Stimulated activated naive CD8-positive, alpha-beta T cell treated with anti-CD3 and anti-CD28 coated beads, Interleukin-15, amount 100 ng/mL, for 72 hours (primary cell): Measurements from ENCODE around the gene TP53BP2.

ENCODE experiments used
- ATAC-seq: fragments of 150-1000 bp; cut with Tn5 transposase; 2 replicates; pipeline ENCODE4 v1.10.0; 2021; ENCODE audit warnings: mild to moderate bottlenecking, moderate library complexity
- DNase-seq, 2 donors: peaks; one replicate each; pipeline ENCODE4 v3.0.0; 2021 to 2022
- H3K27ac Mint-ChIP-seq, 2 donors: one replicate each; pipeline ENCODE4 v1.8.0; 2022; ENCODE audit warnings: mild to moderate bottlenecking in 2 of 2, mixed read lengths in 2 of 2, moderate library complexity in 2 of 2
- H3K27me3 Mint-ChIP-seq: one replicate; pipeline ENCODE4 v1.8.0; 2022; ENCODE audit warnings: mixed read lengths
- H3K4me1 Mint-ChIP-seq: one replicate; pipeline ENCODE4 v1.8.0; 2022; ENCODE audit warnings: mild to moderate bottlenecking, mixed read lengths
- H3K4me3 Mint-ChIP-seq, 2 donors: one replicate each; pipeline ENCODE4 v1.8.0; 2022; ENCODE audit warnings: mild to moderate bottlenecking in 2 of 2, mixed read lengths in 2 of 2, moderate library complexity in 1 of 2
- H3K9me3 Mint-ChIP-seq, 2 donors: one replicate each; pipeline ENCODE4 v1.8.0; 2022; ENCODE audit warnings: mixed read lengths in 2 of 2

The TP53BP2 gene

GRCh38 chr1:223803211-223803610 is 42.5 kb downstream of the TP53BP2 start:
- H3K4me3 Mint-ChIP-seq, result no peak overlapping the region
- H3K27ac Mint-ChIP-seq, result no peak overlapping the region
- H3K27me3 Mint-ChIP-seq, result no peaks in the 10 kb centered on the region
- H3K4me1 Mint-ChIP-seq, result no peaks in the 10 kb centered on the region
- ATAC-seq (no peak), DNase-seq (no peak)
- H3K9me3 Mint-ChIP-seq, result no peaks in the 10 kb centered on the region

- Mint-ChIP-seq H3K4me3 (no peak overlapping the region), H3K27me3 (no peaks in the 10 kb centered on the region), H3K9me3 (no peaks in the 10 kb centered on the region), H3K4me1 (no peaks in the 10 kb centered on the region), H3K27ac (no peak overlapping the region)
- no peak for DNase-seq
- ATAC-seq, result no peak
These were observed 43.1 kb downstream of the TP53BP2 start for GRCh38 chr1:223802602-223803001.

GRCh38 chr1:223802032-223802431 is 43.7 kb downstream of the TP53BP2 start:
- ATAC-seq (no peak), DNase-seq (no peak)
- Mint-ChIP-seq H3K27ac (no peak overlapping the region), H3K9me3 (no peaks in the 10 kb centered on the region), H3K27me3 (no peaks in the 10 kb centered on the region), H3K4me3 (no peak overlapping the region), H3K4me1 (no peaks in the 10 kb centered on the region)

- Mint-ChIP-seq H3K4me1 (no peaks in the 10 kb centered on the region), H3K27me3 (no peaks in the 10 kb centered on the region), H3K9me3 (no peaks in the 10 kb centered on the region), H3K27ac (peak overlapping the region in 1 of 2 donors; percentile 39), H3K4me3 (no peak overlapping the region)
- DNase-seq (no peak), ATAC-seq (no peak)
These were observed 49.5 kb downstream of the TP53BP2 start for GRCh38 chr1:223796210-223796609.

GRCh38 chr1:223794136-223794880 is 51.4 kb downstream of the TP53BP2 start:
- ATAC-seq (no peak), DNase-seq (no peak)
- no peaks in the 10 kb centered on the region for H3K4me1 Mint-ChIP-seq
- H3K27me3 Mint-ChIP-seq, result no peaks in the 10 kb centered on the region
- no peak overlapping the region for H3K4me3 Mint-ChIP-seq
- no peak overlapping the region for H3K27ac Mint-ChIP-seq
- H3K9me3 Mint-ChIP-seq, result no peaks in the 10 kb centered on the region

GRCh38 chr1:223793716-223794115 is 52.0 kb downstream of the TP53BP2 start:
- H3K27ac Mint-ChIP-seq, result no peak overlapping the region
- no peaks in the 10 kb centered on the region for H3K9me3 Mint-ChIP-seq
- DNase-seq (no peak), ATAC-seq (no peak)
- no peak overlapping the region for H3K4me3 Mint-ChIP-seq
- H3K4me1 Mint-ChIP-seq, result no peaks in the 10 kb centered on the region
- H3K27me3 Mint-ChIP-seq, result no peaks in the 10 kb centered on the region

- no peak for ATAC-seq
- Mint-ChIP-seq H3K27ac (peak overlapping the region in 1 of 2 donors; percentile 42), H3K27me3 (no peaks in the 10 kb centered on the region), H3K4me1 (no peaks in the 10 kb centered on the region), H3K4me3 (no peak overlapping the region), H3K9me3 (no peaks in the 10 kb centered on the region)
- DNase-seq, result no peak
These were observed 53.7 kb downstream of the TP53BP2 start for GRCh38 chr1:223792046-223792445.

GRCh38 chr1:223788746-223789415 is 56.9 kb downstream of the TP53BP2 start:
- Mint-ChIP-seq H3K4me1 (no peaks in the 10 kb centered on the region), H3K4me3 (no peak overlapping the region), H3K27me3 (no peaks in the 10 kb centered on the region), H3K9me3 (no peaks in the 10 kb centered on the region), H3K27ac (no peak overlapping the region)
- ATAC-seq (no peak), DNase-seq (no peak)

GRCh38 chr1:223785808-223786207 is 59.9 kb downstream of the TP53BP2 start:
- H3K27me3 Mint-ChIP-seq, result no peaks in the 10 kb centered on the region
- no peak overlapping the region for H3K27ac Mint-ChIP-seq
- H3K9me3 Mint-ChIP-seq, result no peaks in the 10 kb centered on the region
- DNase-seq (no peak), ATAC-seq (no peak)
- no peaks in the 10 kb centered on the region for H3K4me1 Mint-ChIP-seq
- no peak overlapping the region for H3K4me3 Mint-ChIP-seq

- Mint-ChIP-seq H3K4me1 (no peaks in the 10 kb centered on the region), H3K27ac (no peak overlapping the region), H3K4me3 (no peak overlapping the region), H3K9me3 (no peaks in the 10 kb centered on the region), H3K27me3 (no peaks in the 10 kb centered on the region)
- DNase-seq (no peak), ATAC-seq (no peak)
These were observed 61.2 kb downstream of the TP53BP2 start for GRCh38 chr1:223784541-223784940.

- H3K9me3 Mint-ChIP-seq, result no peaks in the 10 kb centered on the region
- no peak for ATAC-seq
- H3K27ac Mint-ChIP-seq, result no peak overlapping the region
- DNase-seq, result no peak
- H3K4me1 Mint-ChIP-seq, result no peaks in the 10 kb centered on the region
- no peak overlapping the region for H3K4me3 Mint-ChIP-seq
- no peaks in the 10 kb centered on the region for H3K27me3 Mint-ChIP-seq
These were observed 62.1 kb downstream of the TP53BP2 start for GRCh38 chr1:223783676-223784075.

GRCh38 chr1:223780949-223781348 is 64.8 kb downstream of the TP53BP2 start:
- Mint-ChIP-seq H3K27ac (peak overlapping the region in 1 of 2 donors; percentile 7), H3K4me1 (peaks cover 15% of the 10 kb centered on the region), H3K27me3 (no peaks in the 10 kb centered on the region), H3K4me3 (no peak overlapping the region), H3K9me3 (no peaks in the 10 kb centered on the region)
- ATAC-seq (no peak), DNase-seq (no peak)

- ATAC-seq, result no peak
- Mint-ChIP-seq H3K4me1 (peaks cover 20% of the 10 kb centered on the region), H3K4me3 (no peak overlapping the region), H3K27ac (no peak overlapping the region), H3K9me3 (no peaks in the 10 kb centered on the region), H3K27me3 (no peaks in the 10 kb centered on the region)
- DNase-seq, result no peak
These were observed 65.4 kb downstream of the TP53BP2 start for GRCh38 chr1:223780318-223780717.

- DNase-seq (no peak), ATAC-seq (no peak)
- Mint-ChIP-seq H3K9me3 (no peaks in the 10 kb centered on the region), H3K27ac (peak overlapping the region in 1 of 2 donors; percentile 8), H3K4me3 (no peak overlapping the region), H3K27me3 (no peaks in the 10 kb centered on the region), H3K4me1 (peaks cover 33% of the 10 kb centered on the region)
These were observed 68.8 kb downstream of the TP53BP2 start for GRCh38 chr1:223776826-223777454.

GRCh38 chr1:223776075-223776814 is 69.5 kb downstream of the TP53BP2 start:
- peak overlapping the region in 1 of 2 donors; percentile 12 for H3K4me3 Mint-ChIP-seq
- no peaks in the 10 kb centered on the region for H3K27me3 Mint-ChIP-seq
- peaks cover 33% of the 10 kb centered on the region for H3K4me1 Mint-ChIP-seq
- peak; percentile 22 to 54 for DNase-seq
- H3K27ac Mint-ChIP-seq, result peak overlapping the region; percentile 2 to 77
- H3K9me3 Mint-ChIP-seq, result no peaks in the 10 kb centered on the region
- peak; percentile 99 for ATAC-seq

- H3K27ac Mint-ChIP-seq, result peak overlapping the region in 1 of 2 donors; percentile 77
These were observed 70.1 kb downstream of the TP53BP2 start for GRCh38 chr1:223775711-223776074.

More at GRCh38 chr1:223775711-223776074, 70.1 kb downstream of the TP53BP2 start:
- ATAC-seq (no peak), DNase-seq (no peak)
- Mint-ChIP-seq H3K9me3 (no peaks in the 10 kb centered on the region), H3K4me3 (no peak overlapping the region), H3K4me1 (peaks cover 33% of the 10 kb centered on the region), H3K27me3 (no peaks in the 10 kb centered on the region)
